ENCODE measurements around the gene NRBP1. TPM values are rescaled to one million over a fixed set of nuclear protein-coding genes. Genes with fewer than 3 reads are reported as not detected.

NRBP1 gene
- total RNA-seq, 2 experiments from 2014 or later = 88.5 to 103 TPM

DNA sequence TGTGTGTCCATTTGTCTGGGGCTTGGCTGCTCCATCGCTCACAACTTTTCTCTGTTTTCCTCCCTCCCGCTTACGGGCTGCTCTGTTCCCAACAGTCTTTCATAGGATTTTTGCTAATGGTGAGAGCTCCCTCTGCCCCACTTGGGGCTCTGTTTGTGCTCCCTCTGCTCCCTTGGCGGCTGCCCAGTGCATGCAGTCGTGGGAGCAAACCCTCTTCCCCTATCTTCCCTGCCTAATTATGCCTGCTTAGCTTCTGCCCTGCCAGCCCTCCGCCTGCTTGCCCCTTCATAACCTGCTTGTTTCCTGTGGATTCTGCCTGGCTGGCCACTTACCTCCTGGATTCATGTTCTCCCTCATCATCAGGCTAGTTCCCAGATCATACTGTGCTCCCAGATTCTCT lies 7.2 kb downstream of the NRBP1 start:
- H3K4me3 Mint-ChIP-seq = no peak overlapping the region
- H3K36me3 Mint-ChIP-seq = peaks cover 58% of the 10 kb centered on the region
- no peak for ATAC-seq
- H3K27me3 Mint-ChIP-seq = no peaks in the 10 kb centered on the region
- peak overlapping the region; percentile 30 for H3K27ac Mint-ChIP-seq
- H3K9me3 Mint-ChIP-seq (ENCODE audit: low read depth) = no peaks in the 10 kb centered on the region
- CTCF ChIA-PET = no interaction called here
- DNase-seq = no peak
- peaks cover 9% of the 10 kb centered on the region for H3K4me1 Mint-ChIP-seq

DNA sequence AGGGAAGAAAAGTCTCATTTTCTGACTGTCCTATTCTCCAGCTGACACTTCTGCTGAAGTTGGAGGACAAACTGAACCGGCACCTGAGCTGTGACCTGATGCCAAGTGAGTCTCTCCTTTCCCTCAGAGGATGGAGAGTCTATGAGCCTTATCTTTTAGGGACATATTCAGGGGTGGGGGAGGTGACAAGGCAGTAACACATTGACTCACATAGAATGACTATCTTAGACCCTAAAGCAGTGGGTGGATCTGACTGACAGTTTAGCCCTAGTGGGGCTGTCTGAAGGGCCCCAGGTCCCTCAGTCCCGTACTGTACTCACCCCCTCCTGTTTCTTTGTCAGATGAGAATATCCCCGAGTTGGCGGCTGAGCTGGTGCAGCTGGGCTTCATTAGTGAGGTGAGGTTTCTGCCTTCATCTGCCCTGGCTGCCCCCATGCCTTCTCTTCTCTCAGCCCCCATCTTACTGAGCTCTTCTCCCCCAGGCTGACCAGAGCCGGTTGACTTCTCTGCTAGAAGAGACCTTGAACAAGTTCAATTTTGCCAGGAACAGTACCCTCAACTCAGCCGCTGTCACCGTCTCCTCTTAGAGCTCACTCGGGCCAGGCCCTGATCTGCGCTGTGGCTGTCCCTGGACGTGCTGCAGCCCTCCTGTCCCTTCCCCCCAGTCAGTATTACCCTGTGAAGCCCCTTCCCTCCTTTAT lies 12.9 kb downstream of the NRBP1 start:
- DNase-seq = no peak
- CTCF ChIA-PET = no interaction called here
- Mint-ChIP-seq H3K27ac (no peak overlapping the region), H3K36me3 (peaks cover 37% of the 10 kb centered on the region), H3K4me1 (peaks cover 6% of the 10 kb centered on the region), H3K4me3 (no peak overlapping the region), H3K27me3 (no peaks in the 10 kb centered on the region), H3K9me3 (ENCODE audit: low read depth) (no peaks in the 10 kb centered on the region)
- ATAC-seq = no peak

DNA sequence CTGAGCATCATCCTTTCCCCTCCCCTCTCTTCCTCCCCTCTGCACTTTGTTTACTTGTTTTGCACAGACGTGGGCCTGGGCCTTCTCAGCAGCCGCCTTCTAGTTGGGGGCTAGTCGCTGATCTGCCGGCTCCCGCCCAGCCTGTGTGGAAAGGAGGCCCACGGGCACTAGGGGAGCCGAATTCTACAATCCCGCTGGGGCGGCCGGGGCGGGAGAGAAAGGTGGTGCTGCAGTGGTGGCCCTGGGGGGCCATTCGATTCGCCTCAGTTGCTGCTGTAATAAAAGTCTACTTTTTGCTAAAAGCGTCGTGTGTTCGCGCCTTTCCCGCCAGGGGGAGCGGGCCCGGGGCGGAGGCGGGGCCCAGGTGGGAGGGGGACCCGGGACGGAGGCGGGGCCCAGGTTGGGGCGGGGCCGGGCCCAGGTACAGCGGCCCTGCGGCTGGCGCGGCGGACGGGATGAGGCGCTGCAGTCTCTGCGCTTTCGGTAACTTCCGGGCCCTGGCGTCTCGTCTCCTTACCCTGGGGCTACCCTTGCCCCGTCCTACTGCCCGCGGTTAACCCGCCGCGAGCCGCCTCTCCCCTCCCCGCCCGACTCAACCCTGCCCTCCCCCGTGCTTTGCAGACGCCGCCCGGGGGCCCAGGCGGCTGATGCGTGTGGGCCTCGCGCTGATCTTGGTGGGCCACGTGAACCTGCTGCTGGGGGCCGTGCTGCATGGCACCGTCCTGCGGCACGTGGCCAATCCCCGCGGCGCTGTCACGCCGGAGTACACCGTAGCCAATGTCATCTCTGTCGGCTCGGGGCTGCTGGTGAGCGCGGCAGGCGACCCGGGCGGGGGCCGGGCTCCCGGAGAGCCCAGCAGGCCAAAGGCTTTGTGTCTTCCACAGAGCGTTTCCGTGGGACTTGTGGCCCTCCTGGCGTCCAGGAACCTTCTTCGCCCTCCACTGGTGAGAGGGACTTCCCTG lies 13.8 kb downstream of the NRBP1 start, which contains the start of gene KRTCAP3:
Gene KRTCAP3, plus strand, starts transcription at position 424 of the 962 bp plus-strand sequence. Its CDS starts 32 bp downstream, at position 456.
- ATAC-seq (peak; percentile 74), DNase-seq (peak; percentile 47)
- CTCF ChIA-PET = no interaction called here
- H3K4me3 Mint-ChIP-seq = no peak within 1 kb of the TSS
- no peaks in the 10 kb centered on the region for H3K9me3 Mint-ChIP-seq (ENCODE audit: low read depth)
- peaks cover 31% of the 10 kb centered on the region for H3K36me3 Mint-ChIP-seq
- no peaks in the 10 kb centered on the region for H3K27me3 Mint-ChIP-seq
- peaks cover 6% of the 10 kb centered on the region for H3K4me1 Mint-ChIP-seq
- no peak within 1 kb of the TSS for H3K27ac Mint-ChIP-seq

DNA sequence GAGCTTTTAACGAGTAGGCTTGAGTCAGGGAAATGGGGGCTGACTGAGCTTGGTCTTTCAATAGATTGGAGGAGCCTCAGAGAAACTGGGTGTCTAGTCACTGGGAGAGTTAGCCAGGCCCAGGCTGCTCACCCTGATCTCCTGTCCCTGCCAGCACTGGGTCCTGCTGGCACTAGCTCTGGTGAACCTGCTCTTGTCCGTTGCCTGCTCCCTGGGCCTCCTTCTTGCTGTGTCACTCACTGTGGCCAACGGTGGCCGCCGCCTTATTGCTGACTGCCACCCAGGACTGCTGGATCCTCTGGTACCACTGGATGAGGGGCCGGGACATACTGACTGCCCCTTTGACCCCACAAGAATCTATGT lies 14.5 kb downstream of the NRBP1 start:
- Mint-ChIP-seq H3K36me3 (peaks cover 30% of the 10 kb centered on the region), H3K9me3 (ENCODE audit: low read depth) (no peaks in the 10 kb centered on the region), H3K27me3 (no peaks in the 10 kb centered on the region), H3K4me3 (no peak overlapping the region), H3K27ac (no peak overlapping the region), H3K4me1 (peaks cover 6% of the 10 kb centered on the region)
- CTCF ChIA-PET = no interaction called here
- ATAC-seq (peak; percentile 28), DNase-seq (no peak)

DNA sequence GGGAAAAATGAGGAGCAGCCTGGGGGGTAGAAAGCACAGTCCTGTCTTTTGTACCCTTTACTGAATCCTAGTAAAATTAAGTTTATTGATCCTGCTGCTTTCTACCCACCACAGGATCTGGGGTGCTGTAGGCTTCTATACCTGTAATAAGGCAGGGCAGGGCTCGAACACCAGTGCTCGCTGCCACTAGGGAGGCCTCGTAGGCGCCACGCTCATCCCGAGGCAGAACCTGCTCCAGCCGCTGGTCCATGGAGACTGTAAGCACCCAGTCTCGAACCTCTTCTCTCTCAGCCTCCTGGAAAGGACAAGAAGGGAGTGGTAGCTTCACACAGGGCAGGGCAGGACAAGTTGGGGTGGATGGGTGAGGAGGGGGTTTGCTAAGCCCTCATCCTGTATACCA lies 16.7 kb downstream of the NRBP1 start:
- CTCF ChIA-PET = no interaction called here
- Mint-ChIP-seq H3K36me3 (peaks cover 20% of the 10 kb centered on the region), H3K4me1 (peaks cover 6% of the 10 kb centered on the region), H3K27me3 (no peaks in the 10 kb centered on the region), H3K4me3 (no peak overlapping the region), H3K27ac (no peak overlapping the region), H3K9me3 (ENCODE audit: low read depth) (no peaks in the 10 kb centered on the region)
- DNase-seq (no peak), ATAC-seq (no peak)

DNA sequence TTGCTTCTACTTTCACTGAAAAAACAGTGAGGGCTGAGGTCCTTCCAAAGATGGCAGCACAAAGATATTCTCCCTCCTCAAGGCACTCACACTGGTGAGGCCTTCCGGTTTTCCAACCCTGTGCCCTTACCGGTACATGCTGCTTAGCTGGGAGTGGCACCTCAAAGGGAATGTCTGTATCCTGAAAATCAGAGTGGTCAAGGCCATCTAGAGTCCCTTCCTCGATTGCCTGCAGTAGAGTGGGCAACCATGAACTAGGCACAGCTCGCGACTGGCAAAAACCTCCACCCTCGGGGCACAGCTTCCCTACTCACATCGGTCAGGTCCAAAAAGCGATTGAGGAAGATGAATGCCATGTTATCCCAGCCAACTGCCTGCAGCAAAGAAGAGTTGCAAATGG lies 17.2 kb downstream of the NRBP1 start:
- Mint-ChIP-seq H3K27me3 (no peaks in the 10 kb centered on the region), H3K9me3 (ENCODE audit: low read depth) (no peaks in the 10 kb centered on the region), H3K4me1 (peaks cover 6% of the 10 kb centered on the region), H3K27ac (no peak overlapping the region), H3K4me3 (no peak overlapping the region), H3K36me3 (peaks cover 16% of the 10 kb centered on the region)
- ATAC-seq = no peak
- CTCF ChIA-PET = interaction anchor here (1.0 to 1.1 kb wide), 2 partner anchors 15 to 238 kb away, joined by 4 read pairs; no protein-coding TSS in a partner anchor
- DNase-seq = no peak

DNA sequence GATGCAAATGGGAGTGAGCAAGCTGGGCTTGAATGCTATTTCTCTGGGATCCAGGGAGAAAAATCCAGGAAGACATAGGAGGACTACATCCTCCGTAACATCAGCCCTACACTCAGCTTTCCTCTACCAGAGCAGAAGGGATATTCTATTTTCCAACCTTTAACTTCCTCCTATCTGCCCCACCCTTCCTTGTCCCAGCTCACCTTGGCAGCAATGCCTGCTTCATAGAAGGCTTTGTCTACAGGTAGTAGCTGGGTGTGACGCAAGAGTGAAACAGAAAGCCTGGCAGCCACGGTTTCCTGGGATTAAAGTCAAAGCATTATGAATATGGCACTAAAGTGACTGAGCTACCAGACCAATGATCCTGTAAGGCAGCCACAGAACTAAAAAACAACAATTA lies 17.6 kb downstream of the NRBP1 start:
- ATAC-seq (no peak), DNase-seq (no peak)
- no peak overlapping the region for H3K4me3 Mint-ChIP-seq
- peaks cover 7% of the 10 kb centered on the region for H3K4me1 Mint-ChIP-seq
- CTCF ChIA-PET = interaction anchor here (0.7 to 1.1 kb wide), 3 partner anchors 15 to 1383 kb away, joined by 4 read pairs; no protein-coding TSS in a partner anchor
- no peaks in the 10 kb centered on the region for H3K9me3 Mint-ChIP-seq (ENCODE audit: low read depth)
- peaks cover 12% of the 10 kb centered on the region for H3K36me3 Mint-ChIP-seq
- H3K27me3 Mint-ChIP-seq = no peaks in the 10 kb centered on the region
- no peak overlapping the region for H3K27ac Mint-ChIP-seq

GRCh38 chr2:27448381-27448780 lies 19.9 kb downstream of the NRBP1 start:
- DNase-seq = no peak
- no peak overlapping the region for H3K27ac Mint-ChIP-seq
- CTCF ChIA-PET = no interaction called here
- H3K36me3 Mint-ChIP-seq = peaks cover 1% of the 10 kb centered on the region
- no peaks in the 10 kb centered on the region for H3K27me3 Mint-ChIP-seq
- ATAC-seq = no peak
- no peaks in the 10 kb centered on the region for H3K9me3 Mint-ChIP-seq (ENCODE audit: low read depth)
- H3K4me1 Mint-ChIP-seq = peaks cover 10% of the 10 kb centered on the region
- H3K4me3 Mint-ChIP-seq = no peak overlapping the region

DNA sequence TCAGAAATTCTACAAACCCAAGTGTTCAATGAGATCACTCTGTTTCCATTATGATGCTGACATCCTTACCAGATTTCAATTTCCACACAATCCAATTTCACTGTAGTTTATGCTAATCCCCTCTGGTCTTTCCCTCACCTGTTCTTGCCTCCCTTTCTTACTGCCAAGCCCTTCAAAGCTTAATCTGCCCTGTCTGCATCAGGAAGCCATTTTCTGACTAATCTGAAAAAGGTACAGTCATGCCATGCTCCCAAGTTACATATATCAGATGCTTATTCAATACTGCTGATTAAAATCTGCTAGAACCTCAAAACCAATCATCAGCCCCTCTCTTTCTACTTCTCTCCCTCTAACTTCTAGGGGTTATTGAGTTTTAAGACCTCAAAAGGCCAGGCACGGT lies 22.7 kb downstream of the NRBP1 start:
- H3K27ac Mint-ChIP-seq = no peak overlapping the region
- ATAC-seq = no peak
- no peaks in the 10 kb centered on the region for H3K9me3 Mint-ChIP-seq (ENCODE audit: low read depth)
- H3K27me3 Mint-ChIP-seq = no peaks in the 10 kb centered on the region
- no peak for DNase-seq
- peaks cover 5% of the 10 kb centered on the region for H3K4me1 Mint-ChIP-seq
- no peak overlapping the region for H3K4me3 Mint-ChIP-seq
- CTCF ChIA-PET = no interaction called here
- H3K36me3 Mint-ChIP-seq = peaks cover 1% of the 10 kb centered on the region

DNA sequence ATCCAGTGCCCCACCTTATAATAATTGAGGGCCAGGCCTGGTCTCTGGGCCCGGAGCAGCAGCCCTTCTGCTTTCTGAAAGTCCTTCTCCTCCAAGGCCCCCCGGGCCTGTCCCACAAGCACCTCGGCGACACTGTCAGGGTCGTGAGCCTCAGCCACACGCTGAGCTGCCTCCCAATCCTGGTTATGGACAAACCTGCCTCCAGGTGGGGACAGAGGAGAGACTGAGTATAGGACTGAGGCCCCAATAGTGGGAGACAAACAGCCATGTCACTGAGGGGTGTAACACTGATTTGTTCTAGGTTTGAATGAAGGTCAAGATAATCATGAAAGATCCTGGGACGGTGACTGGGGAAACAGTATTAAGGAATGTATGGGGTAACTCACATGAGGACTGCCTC lies 25.5 kb downstream of the NRBP1 start:
- H3K27ac Mint-ChIP-seq = no peak overlapping the region
- no peak for ATAC-seq
- DNase-seq = no peak
- H3K4me3 Mint-ChIP-seq = no peak overlapping the region
- H3K4me1 Mint-ChIP-seq = peaks cover 6% of the 10 kb centered on the region
- peaks cover 1% of the 10 kb centered on the region for H3K36me3 Mint-ChIP-seq
- H3K9me3 Mint-ChIP-seq (ENCODE audit: low read depth) = no peaks in the 10 kb centered on the region
- H3K27me3 Mint-ChIP-seq = no peaks in the 10 kb centered on the region
- CTCF ChIA-PET = no interaction called here

DNA sequence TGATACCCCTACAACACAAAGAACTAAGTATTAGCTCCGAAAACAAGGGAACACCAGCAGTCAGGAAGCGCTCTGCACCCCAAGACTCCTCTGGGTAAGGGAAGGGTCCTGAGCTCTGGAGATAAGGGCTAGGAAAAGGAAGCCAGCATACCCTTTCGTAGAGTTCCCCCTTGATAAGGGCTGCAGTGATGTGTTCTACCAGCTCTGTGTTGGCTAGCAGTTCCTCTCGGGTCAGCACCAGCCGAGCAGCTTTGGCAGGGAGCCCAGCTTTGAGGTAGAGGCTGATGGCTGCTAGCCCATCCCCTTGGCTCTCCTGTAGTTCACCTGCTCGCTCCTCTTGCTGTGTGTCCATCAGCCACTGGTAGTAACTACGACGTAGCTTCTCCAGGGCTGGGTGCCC lies 32.7 kb downstream of the NRBP1 start:
- no peak overlapping the region for H3K4me3 Mint-ChIP-seq
- ATAC-seq (no peak), DNase-seq (no peak)
- peaks cover 2% of the 10 kb centered on the region for H3K4me1 Mint-ChIP-seq
- H3K36me3 Mint-ChIP-seq = no peaks in the 10 kb centered on the region
- no peaks in the 10 kb centered on the region for H3K27me3 Mint-ChIP-seq
- no peak overlapping the region for H3K27ac Mint-ChIP-seq
- CTCF ChIA-PET = no interaction called here
- no peaks in the 10 kb centered on the region for H3K9me3 Mint-ChIP-seq (ENCODE audit: low read depth)

- H3K27ac Mint-ChIP-seq = no peak overlapping the region
- no peak for DNase-seq
These were observed 36.0 kb downstream of the NRBP1 start for GRCh38 chr2:27464443-27464842.

DNA sequence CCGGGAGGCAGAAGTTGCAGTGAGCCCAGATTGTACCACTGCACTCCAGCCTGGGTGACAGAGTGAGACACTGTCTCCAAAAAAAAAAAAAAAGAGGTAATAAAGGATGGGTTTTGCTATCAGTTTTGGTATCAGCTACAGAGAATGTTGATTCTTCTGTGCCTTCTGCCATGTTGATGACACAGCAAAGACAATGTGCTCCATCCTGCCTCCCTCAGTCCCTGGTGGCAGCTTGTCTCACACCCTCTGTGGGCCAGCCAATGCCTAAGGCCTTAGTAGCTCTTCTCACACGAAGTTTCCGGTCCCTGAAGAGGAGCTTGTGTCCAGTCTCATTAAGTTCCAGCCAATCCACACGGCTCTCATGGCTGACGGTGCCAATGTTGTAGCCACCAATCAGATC lies 43.5 kb downstream of the NRBP1 start:
- ATAC-seq (no peak), DNase-seq (no peak)
- CTCF ChIA-PET = interaction anchor here (1.4 kb wide), 1 partner anchor 211 kb away, joined by 3 read pairs; no protein-coding TSS in a partner anchor
- H3K4me3 Mint-ChIP-seq = no peak overlapping the region
- H3K9me3 Mint-ChIP-seq (ENCODE audit: low read depth) = no peaks in the 10 kb centered on the region
- H3K27me3 Mint-ChIP-seq = no peaks in the 10 kb centered on the region
- H3K36me3 Mint-ChIP-seq = peaks cover 7% of the 10 kb centered on the region
- no peak overlapping the region for H3K27ac Mint-ChIP-seq
- no peaks in the 10 kb centered on the region for H3K4me1 Mint-ChIP-seq

More at GRCh38 chr2:27464443-27464842, 36.0 kb downstream of the NRBP1 start:
- Mint-ChIP-seq H3K36me3 (no peaks in the 10 kb centered on the region), H3K27me3 (no peaks in the 10 kb centered on the region), H3K4me3 (no peak overlapping the region), H3K4me1 (no peaks in the 10 kb centered on the region), H3K9me3 (ENCODE audit: low read depth) (no peaks in the 10 kb centered on the region)
- CTCF ChIA-PET = no interaction called here
- ATAC-seq = no peak

GRCh38 chr2:27485496-27485895 lies 57.1 kb downstream of the NRBP1 start:
- no peaks in the 10 kb centered on the region for H3K27me3 Mint-ChIP-seq
- H3K36me3 Mint-ChIP-seq = no peaks in the 10 kb centered on the region
- H3K4me1 Mint-ChIP-seq = peaks cover 19% of the 10 kb centered on the region
- H3K9me3 Mint-ChIP-seq (ENCODE audit: low read depth) = no peaks in the 10 kb centered on the region
- ATAC-seq (no peak), DNase-seq (no peak)
- CTCF ChIA-PET = interaction anchor here (0.9 kb wide), 1 partner anchor 17 kb away, joined by 3 read pairs; no protein-coding TSS in a partner anchor
- H3K4me3 Mint-ChIP-seq = no peak overlapping the region
- H3K27ac Mint-ChIP-seq = no peak overlapping the region
